HG03558 (cell line): ENCODE data around the gene DCDC2C.

Source experiments
- ATAC-seq: cut with Tn5 transposase; IDR thresholded peaks from one replicate; pipeline ENCODE4 v1.9.1; 2021; ENCODE audit warnings: moderate number of reproducible peaks; ENCODE audit not compliant: unreplicated experiment; ENCODE audit errors: extremely low read depth

The DCDC2C gene

GRCh38 chr2:3766824-3767223 lies 63.4 kb downstream of the DCDC2C start:
- ATAC-seq: no peak

- ATAC-seq: no peak
Measured at GRCh38 chr2:3768960-3769765, 65.8 kb downstream of the DCDC2C start.

- ATAC-seq: no peak
Measured at GRCh38 chr2:3769766-3770165, 66.4 kb downstream of the DCDC2C start.

- ATAC-seq: no peak
Measured at GRCh38 chr2:3770724-3771415, 67.5 kb downstream of the DCDC2C start.

- ATAC-seq: no peak
Measured at GRCh38 chr2:3771576-3771975, 68.2 kb downstream of the DCDC2C start.

GRCh38 chr2:3774336-3774735 lies 71.0 kb downstream of the DCDC2C start:
- ATAC-seq: no peak

- ATAC-seq: no peak
Measured at GRCh38 chr2:3776311-3776710, 72.9 kb downstream of the DCDC2C start.

- no peak for ATAC-seq
Measured at GRCh38 chr2:3777966-3778365, 74.6 kb downstream of the DCDC2C start.

GRCh38 chr2:3778851-3779495 lies 75.6 kb downstream of the DCDC2C start:
- ATAC-seq: no peak

- no peak for ATAC-seq
Measured at GRCh38 chr2:3779496-3780049, 76.2 kb downstream of the DCDC2C start.

- ATAC-seq: peak; percentile 98
Measured at GRCh38 chr2:3780477-3781402, 77.4 kb downstream of the DCDC2C start.

GRCh38 chr2:3784731-3785130 lies 81.4 kb downstream of the DCDC2C start:
- no peak for ATAC-seq

- no peak for ATAC-seq
Measured at GRCh38 chr2:3785220-3785889, 82.0 kb downstream of the DCDC2C start.

GRCh38 chr2:3785890-3786273 lies 82.5 kb downstream of the DCDC2C start:
- ATAC-seq: no peak

- ATAC-seq: no peak
Measured at GRCh38 chr2:3787768-3788167, 84.4 kb downstream of the DCDC2C start.

GRCh38 chr2:3789256-3789655 lies 85.9 kb downstream of the DCDC2C start:
- no peak for ATAC-seq

GRCh38 chr2:3793249-3793648 lies 89.9 kb downstream of the DCDC2C start:
- ATAC-seq: no peak

- no peak for ATAC-seq
Measured at GRCh38 chr2:3801506-3801905, 98.1 kb downstream of the DCDC2C start.

GRCh38 chr2:3805201-3805939 lies 102.0 kb downstream of the DCDC2C start:
- no peak for ATAC-seq
